Measurements from ENCODE around the gene USH2A.

DNA sequence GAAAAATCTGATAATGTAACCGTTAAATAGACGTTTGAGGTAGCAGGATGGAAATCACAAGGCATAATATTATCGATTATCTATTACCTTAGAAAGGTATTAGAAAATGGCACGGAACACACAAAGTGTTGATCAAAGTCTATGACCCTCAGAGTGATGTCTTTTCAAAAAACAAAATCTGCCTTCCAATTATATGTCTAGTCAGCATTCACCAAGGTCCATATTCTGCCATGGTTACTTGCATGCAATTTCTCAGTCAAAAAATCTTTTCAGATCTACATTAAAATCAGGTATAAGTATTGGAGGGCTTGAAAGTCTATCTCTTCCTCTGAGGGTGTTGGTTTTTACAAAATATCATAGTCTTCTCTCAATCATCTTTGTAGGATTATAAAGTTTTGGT lies 774.3 kb downstream of the USH2A start:
- TF ChIP-seq, protein P1, sequence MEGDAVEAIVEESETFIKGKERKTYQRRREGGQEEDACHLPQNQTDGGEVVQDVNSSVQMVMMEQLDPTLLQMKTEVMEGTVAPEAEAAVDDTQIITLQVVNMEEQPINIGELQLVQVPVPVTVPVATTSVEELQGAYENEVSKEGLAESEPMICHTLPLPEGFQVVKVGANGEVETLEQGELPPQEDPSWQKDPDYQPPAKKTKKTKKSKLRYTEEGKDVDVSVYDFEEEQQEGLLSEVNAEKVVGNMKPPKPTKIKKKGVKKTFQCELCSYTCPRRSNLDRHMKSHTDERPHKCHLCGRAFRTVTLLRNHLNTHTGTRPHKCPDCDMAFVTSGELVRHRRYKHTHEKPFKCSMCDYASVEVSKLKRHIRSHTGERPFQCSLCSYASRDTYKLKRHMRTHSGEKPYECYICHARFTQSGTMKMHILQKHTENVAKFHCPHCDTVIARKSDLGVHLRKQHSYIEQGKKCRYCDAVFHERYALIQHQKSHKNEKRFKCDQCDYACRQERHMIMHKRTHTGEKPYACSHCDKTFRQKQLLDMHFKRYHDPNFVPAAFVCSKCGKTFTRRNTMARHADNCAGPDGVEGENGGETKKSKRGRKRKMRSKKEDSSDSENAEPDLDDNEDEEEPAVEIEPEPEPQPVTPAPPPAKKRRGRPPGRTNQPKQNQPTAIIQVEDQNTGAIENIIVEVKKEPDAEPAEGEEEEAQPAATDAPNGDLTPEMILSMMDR (IDR thresholded peaks at IDR 0.05), result no peak
- TF ChIP-seq POLR2A (IDR thresholded peaks at IDR 0.05), result no peak

All from breast epithelium (tissue), 3 donors.